GM23338 (cell line): ENCODE results near the gene USH1C. TPM values are rescaled to one million over a fixed set of nuclear protein-coding genes. Genes with fewer than 3 reads are reported as not detected.
A peak's percentile ranks its signal among the peaks of the same experiment; 100 is the strongest.

ENCODE experiments used
- ATAC-seq: fragments of 200-7000 bp; cut with Tn5 transposase; 3 replicates; pipeline ENCODE4 v1.9.1; 2020
- DNase-seq: peaks from one replicate; pipeline ENCODE4 v3.0.0-alpha.2; 2015; ENCODE audit warnings: low spot score
- H2AFZ ChIP-seq: fragments of 200-600 bp; sonication (generic); 2 replicates; pipeline ENCODE4 v1.8.0; 2016; ENCODE audit warnings: antibody characterized with exemption, mild to moderate bottlenecking, moderate library complexity
- H3F3A ChIP-seq: fragments of 200-600 bp; sonication (generic); replicated peaks from 2 replicates; pipeline ENCODE4 v1.8.0; 2017; ENCODE audit warnings: antibody characterized with exemption, mixed run types, low read depth
- H3K27ac ChIP-seq: fragments of 200-600 bp; sonication (generic); 2 replicates; pipeline ENCODE4 v1.6.1; 2016; ENCODE audit warnings: low read depth
- H3K27me3 ChIP-seq: fragments of 200-600 bp; sonication (generic); 2 replicates; pipeline ENCODE4 v1.8.0; 2016; ENCODE audit warnings: mild to moderate bottlenecking, mixed run types, moderate library complexity; ENCODE audit not compliant: insufficient read depth
- H3K36me3 ChIP-seq: fragments of 200-600 bp; sonication (generic); 2 replicates; pipeline ENCODE4 v1.8.0; 2016; ENCODE audit warnings: mild to moderate bottlenecking; ENCODE audit not compliant: insufficient read depth
- H3K4me1 ChIP-seq: fragments of 200-600 bp; sonication (generic); 2 replicates; pipeline ENCODE4 v1.8.0; 2016; ENCODE audit warnings: mild to moderate bottlenecking, moderate library complexity; ENCODE audit not compliant: insufficient read depth
- H3K4me2 ChIP-seq: fragments of 200-600 bp; sonication (generic); 2 replicates; pipeline ENCODE4 v1.7.1; 2017; ENCODE audit warnings: mixed run types
- H3K4me3 ChIP-seq: fragments of 200-600 bp; sonication (generic); 2 replicates; pipeline ENCODE4 v1.6.1; 2016; ENCODE audit warnings: mixed run types
- H3K79me2 ChIP-seq: fragments of 200-600 bp; sonication (generic); replicated peaks from 2 replicates; pipeline ENCODE4 v1.8.0; 2017; ENCODE audit warnings: mild to moderate bottlenecking; ENCODE audit not compliant: insufficient read depth
- H3K9me2 ChIP-seq: fragments of 200-600 bp; sonication (generic); 2 replicates; pipeline ENCODE4 v1.8.0; 2017; ENCODE audit not compliant: insufficient read depth
- H4K20me1 ChIP-seq: fragments of 200-600 bp; sonication (generic); replicated peaks from 2 replicates; pipeline ENCODE4 v1.8.0; 2017; ENCODE audit warnings: mild to moderate bottlenecking; ENCODE audit not compliant: insufficient read depth
- H3K27ac Mint-ChIP-seq: 2 replicates; pipeline ENCODE4 v1.8.0; 2020; ENCODE audit warnings: inconsistent platforms, mild to moderate bottlenecking, moderate library complexity, mixed read lengths
- H3K27me3 Mint-ChIP-seq: 3 replicates; pipeline ENCODE4 v1.8.0; 2022; ENCODE audit warnings: low read depth, mild to moderate bottlenecking, moderate library complexity, mixed read lengths, inconsistent platforms; ENCODE audit not compliant: insufficient read depth, poor library complexity
- H3K36me3 Mint-ChIP-seq: 3 replicates; pipeline ENCODE4 v1.8.0; 2021; ENCODE audit warnings: low read depth, mild to moderate bottlenecking, inconsistent platforms, moderate library complexity, mixed read lengths
- H3K4me1 Mint-ChIP-seq: 3 replicates; pipeline ENCODE4 v1.8.0; 2020; ENCODE audit warnings: mild to moderate bottlenecking, inconsistent platforms, mixed read lengths
- H3K4me3 Mint-ChIP-seq: 3 replicates; pipeline ENCODE4 v1.8.0; 2021; ENCODE audit warnings: moderate library complexity, mild to moderate bottlenecking, inconsistent platforms, mixed read lengths
- H3K9me3 Mint-ChIP-seq: 3 replicates; pipeline ENCODE4 v1.8.0; 2020; ENCODE audit warnings: moderate library complexity, mild to moderate bottlenecking, inconsistent platforms, mixed read lengths
- CTCF ChIP-seq, 2 experiments: fragments of 200-600 bp in 1 of 2; sonication (generic) in 1 of 2; conservative IDR thresholded peaks; 2 replicates each; pipeline versions ENCODE4 v1.5.1 to v1.6.1; 2016 to 2017; ENCODE audit warnings: antibody characterized with exemption in 2 of 2, low read depth in 2 of 2, mild to moderate bottlenecking in 2 of 2, moderate library complexity in 1 of 2
- ETS1 ChIP-seq: IDR thresholded peaks from 2 replicates; pipeline ENCODE4 v1.6.1; 2016; ENCODE audit warnings: antibody characterized with exemption
- EZH2 ChIP-seq: fragments of 200-600 bp; sonication (generic); IDR thresholded peaks from one replicate; pipeline ENCODE4 v1.8.0; 2017; ENCODE audit warnings: antibody characterized with exemption, mild to moderate bottlenecking, low read depth; ENCODE audit not compliant: unreplicated experiment
- EZH2phosphoT487 ChIP-seq: fragments of 200-600 bp; sonication (generic); IDR thresholded peaks from one replicate; pipeline ENCODE4 v1.8.1; 2018; ENCODE audit warnings: antibody characterized with exemption; ENCODE audit not compliant: unreplicated experiment
- JUNB ChIP-seq: IDR thresholded peaks from one replicate; pipeline ENCODE4 v1.6.1; 2016; ENCODE audit warnings: antibody characterized with exemption; ENCODE audit not compliant: unreplicated experiment
- NANOG ChIP-seq: IDR thresholded peaks from 2 replicates; pipeline ENCODE4 v1.6.1; 2016; ENCODE audit warnings: antibody characterized with exemption, borderline replicate concordance
- REST ChIP-seq: IDR thresholded peaks from one replicate; pipeline ENCODE4 v1.6.1; 2018; ENCODE audit warnings: antibody characterized with exemption; ENCODE audit not compliant: unreplicated experiment
- STAT1 ChIP-seq: IDR thresholded peaks from one replicate; pipeline ENCODE4 v1.6.1; 2016; ENCODE audit warnings: antibody characterized with exemption; ENCODE audit not compliant: unreplicated experiment
- ZNF462 ChIP-seq: fragments of 250-450 bp; sonication (Bioruptor Pico); IDR thresholded peaks from 2 replicates; pipeline ENCODE4 v1.5.0; 2020; ENCODE audit warnings: mild to moderate bottlenecking, moderate library complexity
- polyA plus RNA-seq: library from polyadenylated mRNA; unstranded; fragments of >200 nt; fragmentation: Nextera tagmentation; extraction: Ambion mirVana; gene quantifications from 2 replicates; pipeline ENCODE4 v1.2.1, GENCODE V29; 2016
- total RNA-seq: library from RNA; depleted of rRNA; stranded (reverse); fragments of >200 nt; shearing (Covaris generic); gene quantifications from 2 replicates; pipeline ENCODE4 v1.2.3, GENCODE V29; 2014

Gene USH1C
- total and polyA plus RNA-seq, 2 experiments from 2014 or later, result 1.3 to 1.8 TPM

GRCh38 chr11:17548444-17548843 is 4.2 kb upstream of the USH1C start (continued):
- TF ChIP-seq ZNF462 (CRISPR knock-in tag), result 0 out of 2 replicates have a peak, but pooled peaks have one; percentile 56
- no peak for TF ChIP-seq NANOG
- no peak for TF ChIP-seq JUNB
- no peak for TF ChIP-seq STAT1
- TF ChIP-seq CTCF (conservative IDR thresholded peaks at IDR 0.05; ENCODE audit: low read depth in 2 of 2), result peak; percentile 49 to 59

- Mint-ChIP-seq H3K9me3 (no peaks in the 10 kb centered on the region), H3K4me1 (peaks cover 33% of the 10 kb centered on the region), H3K27ac (no peak overlapping the region), H3K36me3 (no peaks in the 10 kb centered on the region), H3K4me3 (no peak overlapping the region; the same call in 1 of the 3 replicates), H3K27me3 (peaks cover 22% of the 10 kb centered on the region)
- TF ChIP-seq REST, result no peak
- no peak for TF ChIP-seq STAT1
- TF ChIP-seq CTCF (conservative IDR thresholded peaks at IDR 0.05; ENCODE audit: low read depth in 2 of 2), result peak; percentile 41 to 72
- TF ChIP-seq EZH2phosphoT487, result no peak
- no peak for TF ChIP-seq ETS1
- no peak for TF ChIP-seq EZH2
- no peak overlapping the region for H3K27ac ChIP-seq
- no peaks in the 10 kb centered on the region for H3K9me2 ChIP-seq
- no peaks in the 10 kb centered on the region for H4K20me1 ChIP-seq
- H3K4me3 ChIP-seq, result peak overlapping the region; percentile 46; the same call in 1 of the 2 replicates
- H3K4me1 ChIP-seq, result peaks cover 17% of the 10 kb centered on the region
- DNase-seq (peak; percentile 50), ATAC-seq (peak; percentile 21)
- peaks cover 11% of the 10 kb centered on the region for H3K27me3 ChIP-seq
- H3F3A ChIP-seq, result no peaks in the 10 kb centered on the region
- peak overlapping the region; percentile 52 for H2AFZ ChIP-seq
- no peaks in the 10 kb centered on the region for H3K36me3 ChIP-seq
- H3K79me2 ChIP-seq, result no peaks in the 10 kb centered on the region
- peak overlapping the region; percentile 69 for H3K4me2 ChIP-seq
Measured at GRCh38 chr11:17547932-17548331, 3.7 kb upstream of the USH1C start.
